A673 (cell line): ENCODE data around the gene LINGO1. TPM values are rescaled to one million over a fixed set of nuclear protein-coding genes. Genes with fewer than 3 reads are reported as not detected.

Source experiments
- BruUV-seq: library from RNA; stranded (reverse); fragments of 400-500 nt; replicated peaks from 2 replicates; lab custom pipeline; 2021; lab: Mats Ljungman, UMichigan
- CTCF ChIA-PET: fragments of 300-600 bp; sonication (Branson Sonifier 250); formaldehyde crosslinking; loops from one replicate; lab custom pipeline; 2022; ENCODE audit warnings: antibody characterized with exemption; lab: Charles Lee
- POLR2A ChIA-PET: fragments of 300-600 bp; sonication (Branson Sonifier 250); formaldehyde crosslinking; loops from one replicate; lab custom pipeline; 2022; ENCODE audit warnings: antibody characterized with exemption; ENCODE audit not compliant: low non-redundant PET; lab: Charles Lee
- DNase-seq: peaks from one replicate; pipeline ENCODE4 v3.0.0-alpha.2; 2015; ENCODE audit warnings: low spot score
- H3K27ac ChIP-seq: fragments of 200-600 bp; sonication (generic); 2 replicates; pipeline ENCODE4 v1.5.1; 2016; ENCODE audit warnings: mixed run types, low read depth, mild to moderate bottlenecking, mixed read lengths, antibody characterized with exemption, low read length; ENCODE audit not compliant: poor library complexity, severe bottlenecking
- H3K27me3 ChIP-seq: fragments of 200-600 bp; sonication (generic); replicated peaks from 2 replicates; pipeline ENCODE4 v1.6.1; 2017; ENCODE audit warnings: mixed run types, low read depth, mild to moderate bottlenecking, mixed read lengths, antibody characterized with exemption, low read length; ENCODE audit not compliant: insufficient read depth, poor library complexity
- H3K36me3 ChIP-seq: fragments of 200-600 bp; sonication (generic); 2 replicates; pipeline ENCODE4 v1.6.1; 2016; ENCODE audit warnings: mixed run types, mild to moderate bottlenecking, mixed read lengths, antibody characterized with exemption, low read length; ENCODE audit not compliant: insufficient read depth, poor library complexity, severe bottlenecking
- H3K4me1 ChIP-seq: fragments of 200-600 bp; sonication (generic); 2 replicates; pipeline ENCODE4 v1.6.1; 2017; ENCODE audit warnings: mixed run types, mild to moderate bottlenecking, mixed read lengths, antibody characterized with exemption, low read length; ENCODE audit not compliant: insufficient read depth, poor library complexity, severe bottlenecking
- H3K4me3 ChIP-seq: fragments of 200-600 bp; sonication (generic); 2 replicates; pipeline ENCODE4 v1.5.1; 2016; ENCODE audit warnings: low read depth, mixed run types, mild to moderate bottlenecking, mixed read lengths, low read length; ENCODE audit not compliant: poor library complexity, severe bottlenecking
- H3K9me3 ChIP-seq: fragments of 200-600 bp; sonication (generic); 2 replicates; pipeline ENCODE4 v1.6.1; 2016; ENCODE audit warnings: mixed run types, low read depth, mild to moderate bottlenecking, mixed read lengths, antibody characterized with exemption, low read length; ENCODE audit not compliant: poor library complexity, severe bottlenecking
- CTCF ChIP-seq: fragments of 300-800, 200-600 bp; sonication (generic); conservative IDR thresholded peaks from 2 replicates; pipeline ENCODE4 v1.5.1; 2017; ENCODE audit warnings: low read depth, mild to moderate bottlenecking, antibody characterized with exemption, low read length, moderate library complexity, mixed read lengths
- EZH2 ChIP-seq: fragments of 200-600 bp; sonication (generic); IDR thresholded peaks from 2 replicates; pipeline ENCODE4 v1.6.1; 2017; ENCODE audit warnings: borderline replicate concordance, low read depth, mild to moderate bottlenecking, mixed read lengths, antibody characterized with exemption, low read length; ENCODE audit not compliant: poor library complexity, severe bottlenecking
- intact Hi-C: fragments of 100-400 bp; cut with micrococcal nuclease; formaldehyde crosslinking; loops from one replicate; pipeline ENCODE4 v1.10.0; 2022; ENCODE audit not compliant: unreplicated experiment
- total RNA-seq: library from RNA; stranded (reverse); gene quantifications from 2 replicates; pipeline ENCODE4 v1.2.3, GENCODE V29; 2021

The LINGO1 gene
- total RNA-seq, 1 experiment from 2014 or later, result 93.7 TPM

GRCh38 chr15:77568973-77569728, 63.6 kb downstream of the LINGO1 start:
- no peaks in the 10 kb centered on the region for H3K36me3 ChIP-seq
- ChIA-PET POLR2A (no interaction called here), CTCF (interaction anchor here (1.0 kb wide), 1 partner anchor 8 kb away, joined by 5 read pairs; no protein-coding TSS in a partner anchor)
- H3K4me3 ChIP-seq, result no peak overlapping the region
- intact Hi-C loops, result no loop called here
- DNase-seq, result no peak
- H3K4me1 ChIP-seq, result peaks cover 8% of the 10 kb centered on the region
- BruUV-seq, result no TSS peak
- no peaks in the 10 kb centered on the region for H3K9me3 ChIP-seq
- H3K27me3 ChIP-seq, result no peaks in the 10 kb centered on the region
- no peak overlapping the region for H3K27ac ChIP-seq
- TF ChIP-seq EZH2 (no peak), CTCF (no peak)

- TF ChIP-seq CTCF (no peak), EZH2 (no peak)
Measured at GRCh38 chr15:77568014-77568972, 64.4 kb downstream of the LINGO1 start.

GRCh38 chr15:77567202-77567601, 65.5 kb downstream of the LINGO1 start:
- ChIA-PET POLR2A (no interaction called here), CTCF (no interaction called here)
- Histone ChIP-seq H3K9me3 (no peaks in the 10 kb centered on the region), H3K36me3 (no peaks in the 10 kb centered on the region), H3K4me1 (peaks cover 4% of the 10 kb centered on the region), H3K27ac (no peak overlapping the region), H3K4me3 (no peak overlapping the region), H3K27me3 (no peaks in the 10 kb centered on the region)
- BruUV-seq, result no TSS peak
- intact Hi-C loops, result no loop called here
- TF ChIP-seq CTCF, result no peak
- TF ChIP-seq EZH2, result no peak
- DNase-seq, result no peak

More at GRCh38 chr15:77568014-77568972, 64.4 kb downstream of the LINGO1 start:
- intact Hi-C loops, result no loop called here
- BruUV-seq, result no TSS peak
- Histone ChIP-seq H3K27me3 (no peaks in the 10 kb centered on the region), H3K4me3 (no peak overlapping the region), H3K27ac (no peak overlapping the region), H3K9me3 (no peaks in the 10 kb centered on the region), H3K36me3 (no peaks in the 10 kb centered on the region), H3K4me1 (peaks cover 4% of the 10 kb centered on the region)
- POLR2A ChIA-PET, result no interaction called here
- no peak for DNase-seq
- CTCF ChIA-PET, result interaction anchor here (1.0 kb wide), 1 partner anchor 9 kb away, joined by 5 read pairs; no protein-coding TSS in a partner anchor
